Stimulated activated CD4-positive, alpha-beta T cell treated with anti-CD3 and anti-CD28 coated beads, Interleukin-1b, Interleukin-23, amount 100 ng/mL, for 4 hours (primary cell): ENCODE results near the gene POLE.

ENCODE experiments used
- DNase-seq, 2 donors: peaks; one replicate each; pipeline ENCODE4 v3.0.0-alpha.2; 2020; ENCODE audit warnings: low read depth in 2 of 2

The POLE gene

DNA sequence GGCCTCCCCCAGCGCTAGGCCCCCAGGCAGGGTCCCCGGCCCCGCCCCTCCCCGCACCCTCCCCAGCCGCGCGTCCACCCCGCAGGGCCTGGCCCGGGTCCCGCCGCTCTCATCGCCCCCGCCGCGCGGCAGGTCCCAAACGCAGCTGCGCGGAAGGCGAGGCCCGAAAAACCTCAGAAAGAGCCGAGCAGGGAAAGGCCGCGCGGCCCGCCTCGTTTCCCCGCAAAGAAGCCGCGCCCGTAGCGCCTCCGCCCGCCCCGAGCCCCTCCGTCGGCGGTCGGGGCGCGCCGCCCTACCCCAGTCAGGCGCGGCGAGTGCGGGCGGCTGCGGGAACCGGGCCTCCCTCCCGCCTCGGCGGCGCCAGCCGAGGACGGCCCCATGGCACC is 324 bp downstream of the POLE start:
- no peak for DNase-seq

DNA sequence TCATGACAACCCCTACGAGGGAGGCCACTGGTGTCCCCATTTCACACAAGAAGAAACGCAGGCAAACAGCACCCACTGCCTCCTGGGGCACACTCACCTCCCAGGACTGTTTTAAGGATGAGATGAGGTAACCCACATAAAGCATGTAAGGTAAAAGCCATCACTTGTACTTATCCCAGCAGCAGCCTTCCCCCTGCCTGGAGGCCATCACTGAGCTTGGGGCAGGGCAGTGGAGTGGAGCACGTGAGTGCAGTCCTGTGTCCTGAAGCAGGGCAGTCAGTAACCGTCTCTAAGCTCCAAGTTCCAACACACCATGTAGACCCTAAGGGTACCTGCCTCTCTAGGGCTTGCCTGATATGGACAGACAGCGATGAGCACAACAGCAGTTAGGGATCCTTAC is 1.7 kb downstream of the POLE start:
- no peak for DNase-seq

DNA sequence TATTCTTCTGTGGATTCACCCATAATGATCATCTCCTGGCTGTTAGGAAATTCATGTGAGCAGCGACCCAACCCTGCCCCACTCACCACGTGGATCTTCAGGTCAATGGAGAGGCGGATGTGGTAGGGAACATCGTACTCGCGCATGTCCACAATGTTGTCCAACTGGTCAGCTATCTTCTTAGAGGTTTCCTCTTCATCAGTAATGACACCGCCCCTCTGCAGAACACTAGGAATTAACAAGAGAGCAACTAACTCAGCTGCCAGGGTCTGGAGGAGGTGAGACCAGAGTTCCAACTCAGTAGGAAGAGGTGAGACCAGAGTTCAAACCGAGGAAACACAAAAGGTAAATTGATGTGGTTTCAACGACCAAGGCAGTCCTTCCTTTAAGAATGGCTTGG is 9.7 kb downstream of the POLE start:
- no peak for DNase-seq

DNA sequence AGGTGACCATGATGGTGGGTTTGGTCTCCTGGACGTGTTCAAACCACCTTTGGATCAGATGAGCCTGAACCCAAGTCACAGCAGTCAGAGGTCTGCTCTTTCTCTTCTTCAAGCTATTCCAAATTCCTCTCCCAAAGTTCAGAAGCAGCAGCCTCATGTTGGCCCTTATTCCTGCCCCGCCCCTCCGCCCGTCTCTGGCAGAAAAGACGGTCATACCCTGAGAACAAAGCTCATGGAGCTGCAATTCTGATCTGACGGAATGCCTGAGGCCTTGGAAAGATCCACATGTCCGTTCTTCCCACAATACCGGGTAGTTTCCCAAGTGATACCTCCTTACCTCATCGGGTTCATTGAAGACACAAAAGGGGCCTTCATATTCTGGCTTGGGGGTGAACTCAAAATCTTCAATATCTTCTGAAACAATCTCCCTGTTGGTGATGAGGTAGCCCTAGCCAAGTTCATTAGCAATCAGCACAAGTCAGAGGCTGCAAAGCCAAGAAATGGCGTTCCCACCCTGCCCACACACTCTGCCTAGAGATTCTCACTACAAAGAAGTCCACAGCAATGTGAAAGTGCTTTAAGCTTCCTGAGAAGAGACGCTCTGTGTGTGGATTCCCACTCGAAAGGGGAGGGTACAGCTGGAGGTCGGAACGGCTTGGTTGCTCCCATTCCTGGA is 11.2 kb downstream of the POLE start:
- DNase-seq, result no peak

DNA sequence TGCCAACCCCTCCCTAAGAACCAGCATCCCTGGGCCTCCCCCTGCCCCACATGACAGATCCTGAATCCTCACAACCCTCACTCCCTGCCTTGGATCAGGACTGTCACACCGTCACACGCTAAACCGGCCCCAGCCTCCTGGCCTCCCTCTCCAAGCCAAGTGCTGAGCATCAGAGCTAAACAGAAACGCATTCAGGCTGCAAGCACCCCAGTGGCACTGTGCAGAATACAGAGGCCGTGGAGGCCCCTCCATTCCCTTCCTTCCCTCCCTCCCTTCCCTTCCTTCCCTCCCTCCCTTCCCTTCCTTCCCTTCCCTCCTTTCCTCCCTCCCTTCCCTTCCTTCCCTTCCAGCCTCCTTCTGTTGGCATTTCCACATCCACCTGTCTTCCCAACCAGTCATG is 12.6 kb downstream of the POLE start:
- DNase-seq, result no peak

DNA sequence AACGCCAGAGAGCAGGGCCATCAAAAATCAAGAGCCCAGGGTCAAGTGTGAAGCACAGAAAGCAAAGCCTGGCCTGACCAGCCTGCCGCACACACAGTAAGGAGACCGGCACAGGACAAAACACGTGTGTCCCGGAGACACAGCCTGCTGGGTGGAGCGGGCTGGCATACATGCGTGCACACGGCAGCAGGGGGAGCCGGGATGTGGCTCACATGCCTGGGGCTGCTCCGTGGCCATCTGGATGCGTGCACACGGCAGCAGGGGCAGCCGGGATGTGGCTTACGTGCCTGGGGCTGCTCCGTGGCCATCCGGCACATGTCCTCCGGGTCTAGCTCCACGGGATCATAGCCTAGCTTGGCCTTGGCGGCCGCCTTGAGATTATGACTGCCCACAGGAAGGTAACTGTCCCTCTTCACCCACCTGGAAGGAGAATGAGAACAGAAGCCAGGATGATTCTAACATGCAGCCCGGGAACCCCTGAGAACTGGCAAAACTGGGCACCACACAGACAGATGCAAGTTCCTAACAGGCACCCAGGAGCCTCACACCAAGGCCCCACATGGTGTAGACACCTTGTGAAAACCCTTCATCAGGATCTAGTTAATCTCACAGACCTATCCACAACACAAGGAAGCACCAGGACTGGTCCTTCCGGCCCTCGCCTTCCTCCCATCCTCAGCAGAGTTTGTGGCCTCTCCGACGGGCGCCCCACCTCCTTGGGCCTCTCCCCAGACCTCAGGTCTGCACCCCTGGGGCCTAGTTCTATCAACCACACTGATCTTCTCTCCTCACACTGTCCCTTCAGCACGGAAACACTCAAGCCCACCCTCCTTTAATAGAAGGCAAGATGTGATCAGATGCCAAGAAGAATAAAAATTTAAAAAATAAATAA is 13.6 kb downstream of the POLE start:
- DNase-seq, result no peak

DNA sequence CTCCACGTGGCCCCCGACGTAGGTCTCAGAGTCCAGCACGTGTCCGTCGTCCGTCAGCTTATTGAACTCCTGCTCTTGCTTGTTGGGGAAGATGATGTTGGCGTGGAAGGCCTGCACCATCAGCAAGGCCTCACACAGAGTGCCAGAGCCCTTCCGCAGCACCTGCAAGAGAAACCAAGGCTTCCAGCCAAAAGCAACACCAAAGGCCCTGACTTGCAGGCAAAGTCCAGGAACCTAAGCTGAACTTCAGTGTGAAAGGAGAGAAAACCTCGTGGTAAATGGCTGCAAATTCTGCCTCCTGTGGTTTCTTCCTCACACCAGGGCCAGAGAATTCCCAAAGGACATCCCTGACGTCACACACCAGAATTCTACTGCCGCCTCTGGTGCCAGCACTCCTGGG is 14.5 kb downstream of the POLE start:
- DNase-seq, result no peak

DNA sequence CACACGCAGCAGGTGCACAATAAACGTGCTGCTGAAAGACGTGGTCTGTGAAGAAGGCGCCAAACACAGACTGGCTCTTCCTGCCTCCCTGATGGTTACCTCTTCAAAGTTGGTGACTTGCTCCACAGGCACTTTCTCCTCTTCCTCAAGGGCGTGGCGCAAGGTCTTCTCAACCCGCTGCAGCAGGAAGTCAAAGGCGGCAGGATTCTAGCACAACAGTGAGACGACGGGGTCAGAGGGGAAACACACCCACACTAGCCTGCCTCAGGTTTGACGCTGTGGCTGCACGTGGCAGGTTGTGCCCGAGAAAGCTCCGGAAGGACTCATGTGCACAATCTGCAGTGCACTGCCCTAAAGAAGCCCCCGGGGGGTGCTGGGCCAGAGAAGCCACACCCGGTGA is 15.0 kb downstream of the POLE start:
- no peak for DNase-seq

DNA sequence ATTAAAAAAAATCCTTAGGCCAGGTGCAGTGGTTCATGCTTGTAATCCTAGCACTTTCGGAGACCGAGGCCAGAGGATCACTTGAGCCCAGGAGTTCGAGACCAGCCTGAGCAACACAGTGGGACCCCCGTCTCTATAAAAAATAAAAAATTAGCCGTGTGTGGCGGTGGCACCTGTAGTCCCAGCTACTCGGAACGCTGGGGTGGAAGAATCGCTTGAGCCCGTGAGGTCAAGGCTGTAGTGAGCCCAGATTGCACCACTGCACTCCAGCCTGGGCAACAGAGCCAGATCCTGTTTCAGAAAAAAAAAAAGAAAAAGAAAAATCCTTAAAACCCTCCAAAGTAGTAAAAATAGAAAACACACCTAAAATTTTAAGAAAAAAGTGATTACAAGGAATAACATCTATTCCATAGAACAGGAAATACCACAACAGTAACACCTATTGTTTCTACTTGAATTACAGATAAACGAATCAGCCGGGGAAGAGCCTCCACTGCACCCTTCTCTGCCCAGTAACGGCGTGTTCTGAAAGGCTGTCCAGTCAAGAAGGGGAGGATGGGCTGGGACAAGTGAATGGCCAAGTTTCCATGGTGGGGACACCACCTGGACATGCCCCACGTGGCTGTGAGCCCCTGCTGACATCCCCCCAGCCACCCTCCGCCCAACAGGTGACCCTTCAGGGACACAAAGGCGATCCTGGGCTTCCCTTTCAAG is 17.8 kb downstream of the POLE start:
- no peak for DNase-seq

DNA sequence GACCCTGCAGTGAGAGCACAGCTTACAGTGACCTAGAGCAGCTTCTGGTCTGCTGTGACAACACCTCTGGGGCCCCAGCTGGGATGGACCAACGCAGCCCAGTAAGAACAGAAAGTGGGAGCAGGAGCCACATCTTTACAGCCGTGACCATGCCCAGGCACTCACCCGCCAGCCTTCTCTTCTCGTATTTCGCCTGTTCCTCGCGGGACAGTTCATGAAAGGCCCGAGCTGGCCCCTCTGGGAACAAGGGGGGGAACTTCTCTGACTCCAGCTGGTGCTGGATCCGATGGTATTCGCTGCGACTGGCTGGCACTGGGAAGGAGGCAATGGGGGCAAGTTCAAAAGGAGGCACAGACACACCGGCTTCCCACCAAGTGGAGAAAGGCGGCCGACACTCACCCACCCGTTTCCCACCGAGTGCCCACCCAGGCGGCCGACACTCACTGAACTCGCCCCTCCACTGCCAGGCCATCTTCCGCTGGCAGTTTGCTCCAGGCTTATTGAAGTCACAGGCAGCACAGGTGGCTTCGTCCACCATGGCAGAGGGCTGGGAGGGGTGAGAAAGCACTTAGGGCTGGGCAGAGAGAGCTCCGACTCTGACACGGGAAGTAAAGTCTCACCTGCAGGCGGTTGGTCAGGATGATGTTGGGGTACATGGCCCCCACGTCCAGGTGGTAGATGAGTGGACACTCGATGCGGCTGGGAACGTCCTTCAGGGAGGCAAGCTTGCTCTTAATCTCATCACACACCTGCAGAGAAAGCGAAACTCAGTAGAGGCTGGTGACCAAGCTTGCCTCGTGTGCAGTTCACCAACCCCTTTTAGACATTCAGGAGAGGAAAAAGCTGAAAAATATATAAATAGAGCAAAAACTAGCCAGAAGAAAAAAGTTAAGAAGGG is 18.7 kb downstream of the POLE start:
- no peak for DNase-seq

DNA sequence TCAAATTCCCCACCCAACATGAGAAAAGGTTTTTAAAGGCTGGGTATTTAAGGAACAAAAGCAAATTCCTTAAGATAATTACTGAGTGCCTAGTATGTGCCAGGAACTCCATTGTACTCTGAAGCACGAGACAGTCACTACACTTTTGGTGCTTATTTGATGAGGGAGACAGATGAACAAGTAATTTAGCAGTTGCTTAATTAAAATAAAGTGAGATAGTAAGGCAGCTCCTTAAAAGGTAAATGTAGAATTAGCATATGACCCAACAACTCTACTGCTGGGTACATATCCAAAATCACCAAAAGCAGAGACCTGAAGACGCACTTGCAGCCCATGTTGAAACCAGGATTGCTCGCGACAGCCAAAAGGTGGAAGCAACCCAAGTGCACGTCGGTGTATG is 21.3 kb downstream of the POLE start:
- no peak for DNase-seq

DNA sequence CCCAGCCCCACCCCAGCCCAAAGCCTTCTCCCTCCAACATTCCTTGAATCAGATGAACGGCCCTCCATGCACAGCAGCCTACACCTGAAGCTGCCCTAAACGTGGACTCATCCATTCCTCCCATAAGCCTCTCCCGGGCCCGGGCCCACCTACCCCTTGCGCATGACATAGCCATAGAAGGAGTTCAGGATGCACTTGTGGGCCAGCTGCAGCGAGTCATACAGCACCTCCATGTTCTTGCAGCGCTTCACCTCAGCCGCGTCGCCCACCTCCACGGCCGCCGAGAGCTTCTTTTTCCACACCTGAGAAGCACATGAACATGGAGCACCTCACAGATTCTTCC is 22.0 kb downstream of the POLE start:
- no peak for DNase-seq

DNA sequence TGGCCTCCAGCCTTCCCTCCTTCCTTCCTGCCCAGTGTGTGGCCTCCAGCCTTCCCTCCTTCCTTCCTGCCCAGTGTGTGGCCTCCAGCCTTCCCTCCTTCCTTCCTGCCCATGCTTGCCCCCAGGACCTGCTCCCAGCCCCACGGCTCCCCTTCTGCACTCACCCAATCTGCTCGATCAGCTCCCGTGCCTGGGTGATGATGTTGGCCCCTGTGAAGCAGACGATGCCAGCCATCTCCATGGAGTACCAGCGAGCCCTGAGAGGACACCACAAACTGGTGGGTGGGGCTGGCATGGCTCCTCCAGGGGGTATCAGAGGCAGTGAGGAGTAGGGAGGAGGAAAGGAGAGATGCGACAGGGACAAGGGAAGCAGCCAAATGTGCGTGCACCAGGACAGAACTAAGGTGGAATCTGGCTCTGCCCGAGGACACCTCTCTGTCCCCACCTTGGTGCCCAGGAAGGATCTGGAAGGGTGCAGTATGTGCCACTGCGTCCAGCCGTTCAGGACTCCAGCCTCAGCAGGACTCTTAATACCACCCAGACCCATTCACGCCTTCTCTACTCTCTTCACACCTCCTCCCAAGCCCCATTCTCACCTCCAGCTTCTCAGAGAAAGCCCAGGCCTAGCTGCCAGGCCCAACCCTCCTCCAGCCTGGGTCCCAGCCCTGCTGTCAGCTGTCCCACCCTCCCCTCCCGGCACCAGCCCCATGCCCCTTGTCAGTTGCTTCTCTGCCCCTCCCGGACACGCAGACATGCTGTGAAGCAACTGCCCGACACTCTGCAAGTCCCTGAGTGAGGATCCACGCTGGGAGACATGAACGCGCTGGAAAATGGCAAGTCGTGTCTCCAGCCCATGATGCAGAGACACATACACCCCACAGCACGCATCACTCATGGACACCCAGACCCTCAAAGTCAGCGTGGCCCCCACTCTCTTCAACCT is 22.7 kb downstream of the POLE start:
- no peak for DNase-seq

DNA sequence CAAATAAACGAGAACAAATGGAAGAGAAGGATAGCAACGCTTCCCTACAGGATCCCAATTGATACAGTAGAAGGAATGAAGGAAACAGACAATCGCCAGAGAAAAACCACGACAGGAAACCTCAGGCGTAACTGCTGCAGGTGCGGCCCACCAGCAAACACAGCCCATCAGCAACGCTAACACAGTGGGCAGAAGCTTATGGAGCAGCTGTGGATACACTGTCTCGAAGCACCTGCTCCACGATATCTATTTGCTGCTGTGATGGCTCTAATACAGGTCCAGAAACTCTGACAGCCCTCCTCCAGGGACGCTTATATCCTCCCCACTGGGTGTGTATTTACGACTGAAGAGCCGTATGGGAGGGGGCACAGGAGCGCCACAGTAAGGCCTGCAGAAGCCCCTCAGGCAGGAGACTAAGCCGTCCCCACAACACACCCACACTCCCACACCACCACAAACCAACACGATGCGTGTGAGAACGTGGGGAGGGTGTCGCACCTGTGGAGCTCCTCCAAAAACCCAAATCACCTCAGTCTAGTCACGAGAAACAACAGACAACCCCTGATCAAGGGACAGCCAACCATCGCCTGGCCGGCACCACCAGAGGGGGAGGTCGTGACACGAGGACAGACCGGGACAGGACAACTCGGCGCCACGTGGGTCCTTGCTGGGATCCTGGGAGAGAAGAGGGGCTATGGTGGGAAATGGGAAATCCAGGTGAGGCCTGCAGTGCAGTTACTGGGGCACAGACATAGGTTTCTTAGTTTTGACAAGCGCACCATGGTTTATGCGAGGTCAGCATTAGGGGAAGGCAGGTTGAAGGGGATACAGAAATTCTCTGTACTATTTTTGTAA is 24.0 kb downstream of the POLE start:
- no peak for DNase-seq

DNA sequence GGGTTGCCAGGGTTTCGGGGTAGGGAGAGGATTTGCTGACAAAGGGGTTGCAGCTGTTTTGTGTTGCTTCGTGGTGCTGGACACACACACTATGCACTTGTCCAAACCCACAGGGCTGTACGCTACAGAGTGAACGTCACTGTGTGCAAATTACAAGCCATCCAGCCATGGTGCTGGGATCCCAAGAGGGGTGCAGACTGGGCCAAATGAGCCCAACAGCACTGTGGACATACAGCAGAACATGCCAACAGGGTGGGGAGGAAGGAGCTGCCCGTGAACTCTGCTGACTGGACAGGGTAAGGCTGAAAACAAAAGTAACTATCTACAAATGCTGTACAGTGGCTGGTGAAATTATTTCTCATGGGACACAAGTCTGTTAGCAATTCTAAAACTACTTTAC is 25.2 kb downstream of the POLE start:
- no peak for DNase-seq

DNA sequence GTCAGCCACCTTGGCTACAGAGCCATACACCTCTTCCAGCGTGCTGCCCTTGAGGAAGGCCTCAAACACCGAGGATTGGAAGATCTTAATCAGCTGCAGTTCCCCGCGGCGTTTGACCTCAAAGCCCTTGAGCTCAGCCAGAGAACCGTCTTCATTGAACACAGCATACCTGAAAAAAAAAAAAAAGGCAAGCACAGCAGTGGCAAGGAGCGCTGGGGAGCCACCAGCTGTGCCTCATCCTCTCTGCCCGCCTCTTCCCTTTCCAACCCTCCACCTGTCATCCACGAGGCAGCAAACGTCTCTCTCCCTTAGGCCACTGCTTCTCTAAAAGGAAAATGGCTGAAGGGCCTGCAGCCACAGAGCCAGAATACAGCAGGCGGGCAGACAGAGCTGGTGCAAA is 26.1 kb downstream of the POLE start:
- no peak for DNase-seq

DNA sequence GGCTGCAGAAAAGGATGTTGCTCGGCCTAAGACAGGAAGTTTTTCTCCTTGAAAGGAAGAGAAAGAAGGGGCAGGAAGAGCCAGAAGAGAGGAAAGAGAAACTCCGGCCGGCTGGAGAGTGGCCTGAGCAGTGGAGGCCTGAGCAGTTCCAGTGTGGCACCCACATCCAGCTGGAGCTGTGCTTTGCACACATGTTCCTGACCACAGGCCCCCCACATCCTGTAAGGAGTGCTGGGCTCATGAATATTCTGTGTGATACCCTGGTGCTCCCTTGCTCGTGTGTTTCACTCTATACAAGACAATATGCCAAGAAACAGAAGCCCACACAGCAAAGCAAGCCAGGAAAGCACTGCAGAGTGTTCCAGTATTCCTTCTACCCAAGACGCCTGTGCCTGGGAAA is 27.1 kb downstream of the POLE start:
- no peak for DNase-seq

DNA sequence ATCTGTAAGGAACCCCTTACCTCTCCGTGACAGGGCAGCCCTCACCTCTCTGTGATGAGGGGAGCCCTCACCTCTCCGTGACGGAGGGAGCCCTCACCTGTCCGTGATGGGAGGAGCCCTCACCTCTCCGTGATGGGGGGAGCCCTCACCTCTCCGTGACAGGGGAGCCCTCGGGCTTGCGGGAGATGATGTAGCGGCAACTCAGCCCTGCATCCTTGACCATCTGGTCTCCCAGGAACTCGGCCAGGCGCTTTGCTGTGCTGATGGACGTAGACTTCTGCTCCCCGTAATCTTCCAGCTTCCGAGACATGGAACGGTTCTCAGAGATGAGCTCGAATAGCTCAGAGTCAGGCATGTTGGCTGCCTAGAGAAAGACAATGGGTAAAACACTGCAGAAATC is 28.0 kb downstream of the POLE start:
- no peak for DNase-seq

DNA sequence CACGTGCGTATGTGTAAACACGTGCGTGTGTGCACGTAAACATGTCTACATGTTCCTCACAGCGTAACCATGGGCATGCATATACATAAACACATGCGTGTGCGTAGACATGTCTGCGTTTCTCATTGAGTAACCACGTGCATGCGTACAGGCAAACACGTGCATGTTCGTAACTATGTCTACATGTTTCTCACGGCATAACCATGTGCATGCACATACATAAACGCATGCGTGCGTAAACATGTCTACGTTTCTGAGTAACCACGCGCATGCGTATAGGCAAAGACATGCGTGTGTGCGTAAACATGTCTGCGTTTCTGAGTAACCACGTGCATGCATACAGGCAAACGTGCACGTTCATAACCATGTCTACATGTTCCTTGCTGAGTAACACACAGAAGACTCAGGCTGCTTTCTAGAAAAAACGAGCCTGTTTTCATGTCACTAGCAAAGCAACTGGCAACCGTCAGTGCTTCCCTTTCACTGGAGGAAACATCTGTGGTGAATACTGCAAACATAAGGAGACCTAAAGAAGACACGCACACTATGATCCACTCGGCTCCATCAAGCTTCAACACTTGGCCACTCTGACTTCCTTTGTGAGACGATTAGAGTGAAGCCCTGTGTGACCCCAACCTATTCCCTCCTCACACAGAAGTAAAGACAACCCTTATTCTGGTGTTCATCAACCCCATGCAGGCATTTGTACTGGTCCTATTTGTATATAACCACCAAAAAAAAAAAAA is 28.8 kb downstream of the POLE start:
- no peak for DNase-seq
